ENCODE data around the gene MTF1.

- TF ChIP-seq ZSCAN23 (tag by site-specific recombination; IDR thresholded peaks at IDR 0.05): no peak
- TF ChIP-seq CTCF (tag by site-specific recombination; IDR thresholded peaks at IDR 0.05): no peak
- TF ChIP-seq, protein P1, sequence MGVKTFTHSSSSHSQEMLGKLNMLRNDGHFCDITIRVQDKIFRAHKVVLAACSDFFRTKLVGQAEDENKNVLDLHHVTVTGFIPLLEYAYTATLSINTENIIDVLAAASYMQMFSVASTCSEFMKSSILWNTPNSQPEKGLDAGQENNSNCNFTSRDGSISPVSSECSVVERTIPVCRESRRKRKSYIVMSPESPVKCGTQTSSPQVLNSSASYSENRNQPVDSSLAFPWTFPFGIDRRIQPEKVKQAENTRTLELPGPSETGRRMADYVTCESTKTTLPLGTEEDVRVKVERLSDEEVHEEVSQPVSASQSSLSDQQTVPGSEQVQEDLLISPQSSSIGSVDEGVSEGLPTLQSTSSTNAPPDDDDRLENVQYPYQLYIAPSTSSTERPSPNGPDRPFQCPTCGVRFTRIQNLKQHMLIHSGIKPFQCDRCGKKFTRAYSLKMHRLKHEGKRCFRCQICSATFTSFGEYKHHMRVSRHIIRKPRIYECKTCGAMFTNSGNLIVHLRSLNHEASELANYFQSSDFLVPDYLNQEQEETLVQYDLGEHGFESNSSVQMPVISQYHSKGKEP (tag by site-specific recombination; IDR thresholded peaks at IDR 0.05): no peak
- TF ChIP-seq ZNF140 (tag by site-specific recombination; IDR thresholded peaks at IDR 0.05): no peak
- no peak for TF ChIP-seq PRDM10 (tag by site-specific recombination; IDR thresholded peaks at IDR 0.05)
- TF ChIP-seq ZNF747 (tag by site-specific recombination; IDR thresholded peaks at IDR 0.05): no peak
- no peak for TF ChIP-seq ATF2 (tag by site-specific recombination; IDR thresholded peaks at IDR 0.05; ENCODE audit: low read depth)
- no peak for TF ChIP-seq ZNF558 (tag by site-specific recombination; IDR thresholded peaks at IDR 0.05)
- no peak for TF ChIP-seq ZFP3 (tag by site-specific recombination; IDR thresholded peaks at IDR 0.05; ENCODE audit: low read depth)
- no peak for TF ChIP-seq GLI2 (tag by site-specific recombination; IDR thresholded peaks at IDR 0.05; ENCODE audit: borderline replicate concordance, low read depth)
- no peak for TF ChIP-seq PRDM1 (tag by site-specific recombination; IDR thresholded peaks at IDR 0.05)
- TF ChIP-seq ZNF571 (tag by site-specific recombination; IDR thresholded peaks at IDR 0.05): no peak
These were observed 7.6 kb downstream of the MTF1 start for GRCh38 chr1:37851782-37852210.
